Endothelial cell of umbilical vein (primary cell): Measurements from ENCODE around the gene TEX29. TPM values are rescaled to one million over a fixed set of nuclear protein-coding genes. Genes with fewer than 3 reads are reported as not detected.

Experiments
- BruUV-seq: library from RNA; stranded (reverse); fragments of 400-500 nt; replicated peaks from 2 replicates; lab custom pipeline; 2021; lab: Mats Ljungman, UMichigan
- CTCF ChIA-PET: fragments of 300-600, 350-600 bp; sonication (Branson Sonifier 250); formaldehyde crosslinking; loops from one replicate; lab custom pipeline; 2021; ENCODE audit warnings: antibody characterized with exemption, inconsistent platforms; lab: Charles Lee
- POLR2A ChIA-PET: fragments of 300-600, 350-600 bp; sonication (Branson Sonifier 250); formaldehyde crosslinking; loops from one replicate; lab custom pipeline; 2021; ENCODE audit warnings: antibody characterized with exemption, inconsistent platforms; lab: Charles Lee
- DNase-seq: peaks from one replicate; pipeline ENCODE4 v3.0.0-alpha.2; 2011; ENCODE audit warnings: low read depth, low spot score
- FAIRE-seq: peaks from 2 replicates; lab custom pipeline; 2011; peaks lifted over from hg19 to GRCh38; lab: Jason Lieb, UNC
- H2AFZ ChIP-seq: 2 replicates; pipeline ENCODE4 v1.6.0; 2012; ENCODE audit warnings: low read depth, low read length, control low read depth, inconsistent platforms
- H3K27ac ChIP-seq: 2 replicates; pipeline ENCODE4 v1.5.1; 2011; ENCODE audit warnings: low read depth, mild to moderate bottlenecking, control low read depth, low read length, moderate library complexity; ENCODE audit not compliant: insufficient read depth
- H3K27me3 ChIP-seq, 2 experiments: 2 replicates each; pipeline versions ENCODE4 v1.6.0 to v1.6.1; 2011; ENCODE audit warnings: low read length in 2 of 2, mixed read lengths in 1 of 2; ENCODE audit not compliant: control insufficient read depth in 2 of 2, insufficient read depth in 2 of 2
- H3K36me3 ChIP-seq, 2 experiments: 2 replicates in 1 of 2; 3 replicates in 1 of 2; pipeline ENCODE4 v1.5.1; 2011; ENCODE audit warnings: low read length in 2 of 2, mild to moderate bottlenecking in 1 of 2, moderate library complexity in 1 of 2; ENCODE audit not compliant: control insufficient read depth in 2 of 2, insufficient read depth in 2 of 2; ENCODE audit errors: extremely low read depth in 1 of 2
- H3K4me1 ChIP-seq: 3 replicates; pipeline ENCODE4 v1.5.1; 2011; ENCODE audit warnings: mild to moderate bottlenecking, low read length; ENCODE audit not compliant: control insufficient read depth, insufficient read depth; ENCODE audit errors: extremely low read depth
- H3K4me2 ChIP-seq: 2 replicates; pipeline ENCODE4 v1.6.1; 2011; ENCODE audit warnings: low read length, control low read depth, mixed read lengths; ENCODE audit not compliant: insufficient read depth
- H3K4me3 ChIP-seq, 3 experiments: fragments of 200-600 bp in 1 of 3; sonication (generic), shearing (Covaris generic) in 1 of 3; replicated peaks in 1 of 3; 2 replicates each; pipeline ENCODE4 v1.5.1; 2011 to 2016; ENCODE audit warnings: control low read depth in 3 of 3, low read length in 3 of 3, mild to moderate bottlenecking in 2 of 3, inconsistent platforms in 1 of 3, low read depth in 1 of 3, moderate library complexity in 1 of 3; ENCODE audit not compliant: insufficient read depth in 1 of 3
- H3K79me2 ChIP-seq: 2 replicates; pipeline ENCODE4 v1.6.0; 2012; ENCODE audit warnings: low read length, inconsistent platforms; ENCODE audit not compliant: control insufficient read depth, insufficient read depth
- H3K9ac ChIP-seq: replicated peaks from 2 replicates; pipeline ENCODE3; 2011; ENCODE audit warnings: low read length, control low read depth; ENCODE audit not compliant: insufficient read depth; ENCODE audit errors: extremely low read depth
- H3K9me1 ChIP-seq: replicated peaks from 3 replicates; pipeline ENCODE4 v1.6.0; 2011; ENCODE audit warnings: mild to moderate bottlenecking, low read length; ENCODE audit not compliant: control insufficient read depth, insufficient read depth; ENCODE audit errors: extremely low read depth
- H3K9me3 ChIP-seq: replicated peaks from 2 replicates; pipeline ENCODE4 v1.5.1; 2012; ENCODE audit warnings: low read length, inconsistent platforms; ENCODE audit not compliant: control insufficient read depth, insufficient read depth
- H4K20me1 ChIP-seq: replicated peaks from 2 replicates; pipeline ENCODE3; 2011; ENCODE audit warnings: mild to moderate bottlenecking, low read length; ENCODE audit not compliant: control insufficient read depth, insufficient read depth; ENCODE audit errors: extremely low read depth
- CTCF ChIP-seq, 2 donors: IDR thresholded peaks; 1 replicate in 1 of 2; 2 replicates in 1 of 2; pipeline ENCODE4 v1.5.1; 2011; ENCODE audit warnings: low read length in 2 of 2, mild to moderate bottlenecking in 2 of 2, moderate library complexity in 2 of 2, control low read depth in 1 of 2, inconsistent platforms in 1 of 2, low read depth in 1 of 2; ENCODE audit not compliant: insufficient read depth in 1 of 2; ENCODE audit errors: extremely low read depth in 1 of 2
- EZH2 ChIP-seq: IDR thresholded peaks from 2 replicates; pipeline ENCODE4 v1.6.1; 2012; ENCODE audit warnings: borderline replicate concordance, low read depth, mild to moderate bottlenecking, moderate library complexity, low read length, inconsistent platforms; ENCODE audit not compliant: severe bottlenecking
- FOS ChIP-seq: IDR thresholded peaks from 2 replicates; pipeline ENCODE4 v1.6.1; 2011; ENCODE audit warnings: mild to moderate bottlenecking, low read length, moderate library complexity, borderline replicate concordance; ENCODE audit not compliant: insufficient read depth
- GATA2 ChIP-seq: IDR thresholded peaks from 2 replicates; pipeline ENCODE4 v1.7.0; 2011; ENCODE audit warnings: low read depth, mild to moderate bottlenecking, moderate library complexity, mixed read lengths, low read length; ENCODE audit not compliant: insufficient read length, insufficient read depth
- JUN ChIP-seq: IDR thresholded peaks from 2 replicates; pipeline ENCODE4 v1.6.1; 2011; ENCODE audit warnings: borderline replicate concordance, low read depth; ENCODE audit not compliant: insufficient read length, insufficient read depth
- MYC ChIP-seq: IDR thresholded peaks from one replicate; pipeline ENCODE4 v1.6.1; 2011; ENCODE audit warnings: mild to moderate bottlenecking, low read depth, low read length
- POLR2A ChIP-seq: IDR thresholded peaks from 2 replicates; pipeline ENCODE4 v1.6.1; 2012; ENCODE audit warnings: low read depth, mild to moderate bottlenecking, control low read depth, low read length
- POLR2AphosphoS5 ChIP-seq: IDR thresholded peaks from 2 replicates; pipeline ENCODE4 v1.6.1; 2012; ENCODE audit warnings: low read depth, mild to moderate bottlenecking, control low read depth, low read length, moderate library complexity; ENCODE audit not compliant: insufficient read depth
- dilution Hi-C: fragments of 300-500 bp; cut with MboI; formaldehyde crosslinking; loops from one replicate; pipeline ENCODE4 v1.15.0; 2019; ENCODE audit warnings: low sequenced_read_pairs; ENCODE audit not compliant: extremely low pct_ligation_motif_present
- intact Hi-C: fragments of 100-400 bp; cut with micrococcal nuclease; formaldehyde crosslinking; loops from one replicate; pipeline ENCODE4 v1.10.0; 2022
- polyA plus RNA-seq, 4 experiments: library from polyadenylated mRNA; depleted of rRNA in 3 of 4; stranded (reverse) in 3 of 4; unstranded in 1 of 4; fragments of >200 nt; gene quantifications; 2 replicates each; pipeline versions ENCODE4 v1.2.1 to v1.2.3, GENCODE V29; 2011 to 2012; ENCODE audit warnings: missing spikeins in 1 of 4
- total RNA-seq: library from RNA; stranded (reverse); gene quantifications from 2 replicates; pipeline ENCODE4 v1.2.3, GENCODE V29; 2021
- TF ChIP-seq, protein P1 (sequence below): IDR thresholded peaks from 2 replicates; pipeline ENCODE4 v1.6.1; 2011; ENCODE audit not compliant: insufficient read depth, insufficient read length

TEX29 gene
- total and polyA plus RNA-seq, 2 donors (not counting 3 experiments of a cell fraction or from before 2014, with no cell fraction given), result 0.44 TPM; not detected in 1

DNA sequence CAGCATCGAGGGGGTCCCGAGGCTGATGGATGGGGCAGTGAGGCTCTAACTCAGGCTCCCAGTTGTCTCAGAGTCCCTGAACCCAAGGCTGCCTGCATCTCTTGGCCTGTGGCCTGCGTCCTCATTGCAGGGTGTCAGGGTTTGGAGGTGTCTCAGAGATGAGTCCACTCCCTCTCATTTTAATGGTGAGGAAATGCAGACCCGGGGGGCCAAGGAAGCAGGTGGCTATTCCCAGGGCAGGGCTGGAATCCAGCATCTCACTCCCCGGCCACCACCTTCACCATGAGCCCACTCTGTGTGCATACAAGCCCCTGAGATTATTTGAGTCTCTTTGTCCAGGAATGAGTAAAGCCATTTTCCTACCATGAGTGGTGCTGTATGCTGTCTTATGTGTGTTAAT is 21.4 kb downstream of the TEX29 start:
- Histone ChIP-seq H3K27ac (no peak overlapping the region), H3K9ac (no peak overlapping the region), H3K4me2 (no peak overlapping the region), H3K27me3 (no peaks in the 10 kb centered on the region), H3K4me3 (no peak overlapping the region), H3K9me3 (no peaks in the 10 kb centered on the region), H3K36me3 (no peaks in the 10 kb centered on the region), H2AFZ (no peak overlapping the region), H3K9me1 (no peaks in the 10 kb centered on the region), H4K20me1 (no peaks in the 10 kb centered on the region), H3K4me1 (no peaks in the 10 kb centered on the region), H3K79me2 (no peaks in the 10 kb centered on the region)
- TF ChIP-seq EZH2 (no peak), JUN (no peak), POLR2AphosphoS5 (no peak), CTCF (IDR thresholded peaks at IDR 0.05; ENCODE audit: extremely low read depth in 1 of 2, insufficient read depth in 1 of 2, low read depth in 1 of 2, low read length in 2 of 2) (no peak), GATA2 (no peak), FOS (no peak), POLR2A (no peak), MYC (no peak)
- TF ChIP-seq, protein P1, sequence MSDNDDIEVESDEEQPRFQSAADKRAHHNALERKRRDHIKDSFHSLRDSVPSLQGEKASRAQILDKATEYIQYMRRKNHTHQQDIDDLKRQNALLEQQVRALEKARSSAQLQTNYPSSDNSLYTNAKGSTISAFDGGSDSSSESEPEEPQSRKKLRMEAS, result no peak
- intact Hi-C loops (no loop called here), dilution Hi-C loops (no loop called here)
- DNase-seq (no peak), FAIRE-seq (no peak)
- ChIA-PET CTCF (no interaction called here), POLR2A (no interaction called here)
- BruUV-seq, result no TSS peak
